ENCODE results near the gene OR4D2.

GRCh38 chr17:58121925-58122324 is 44.9 kb upstream of the OR4D2 start:
- TF ChIP-seq ZNF549 (tag by site-specific recombination; IDR thresholded peaks at IDR 0.05) (no peak), CTCF (tag by site-specific recombination; IDR thresholded peaks at IDR 0.05) (peak; percentile 68), ZNF121 (tag by site-specific recombination; IDR thresholded peaks at IDR 0.05) (no peak)

Data from HEK293 (cell line).